ENCODE data around the gene LRRC8E.
"Not testable (repeated sequence)": the region's sequence is repeated elsewhere in the genome, so short reads cannot be mapped to it uniquely, and the experiment has no call there.

LRRC8E gene

GRCh38 chr19:7883796-7884570 is 4.3 kb upstream of the LRRC8E start:
- in situ Hi-C loops (cut with MboI; ENCODE audit: low sequenced_read_pairs) = no loop called here

- in situ Hi-C loops (cut with MboI; ENCODE audit: low sequenced_read_pairs) = no loop called here
Measured at GRCh38 chr19:7885818-7886217, 2.5 kb upstream of the LRRC8E start.

- in situ Hi-C loops (cut with MboI; ENCODE audit: low sequenced_read_pairs) = no loop called here
Measured at GRCh38 chr19:7887408-7888144, 734 bp upstream of the LRRC8E start.

DNA sequence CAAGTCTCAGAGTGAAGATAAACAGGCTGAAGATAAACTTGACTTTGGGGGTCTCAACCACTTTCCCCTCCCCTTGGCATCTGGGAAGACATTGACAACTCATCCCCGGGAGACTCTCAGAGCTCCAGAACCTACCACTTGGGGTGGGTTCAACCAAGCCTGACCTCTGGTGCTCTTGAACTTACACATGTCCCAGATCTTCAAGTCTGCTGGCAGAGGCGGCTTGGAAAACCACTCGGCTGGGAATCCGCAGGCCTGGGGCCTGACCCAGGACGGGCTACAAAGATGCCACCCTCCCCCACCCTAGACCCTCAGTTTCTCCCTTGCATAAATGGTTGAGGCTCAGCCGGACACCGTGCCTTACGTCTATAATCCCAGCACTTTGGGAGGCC is 512 bp downstream of the LRRC8E start:
- in situ Hi-C loops (cut with MboI; ENCODE audit: low sequenced_read_pairs) = no loop called here

DNA sequence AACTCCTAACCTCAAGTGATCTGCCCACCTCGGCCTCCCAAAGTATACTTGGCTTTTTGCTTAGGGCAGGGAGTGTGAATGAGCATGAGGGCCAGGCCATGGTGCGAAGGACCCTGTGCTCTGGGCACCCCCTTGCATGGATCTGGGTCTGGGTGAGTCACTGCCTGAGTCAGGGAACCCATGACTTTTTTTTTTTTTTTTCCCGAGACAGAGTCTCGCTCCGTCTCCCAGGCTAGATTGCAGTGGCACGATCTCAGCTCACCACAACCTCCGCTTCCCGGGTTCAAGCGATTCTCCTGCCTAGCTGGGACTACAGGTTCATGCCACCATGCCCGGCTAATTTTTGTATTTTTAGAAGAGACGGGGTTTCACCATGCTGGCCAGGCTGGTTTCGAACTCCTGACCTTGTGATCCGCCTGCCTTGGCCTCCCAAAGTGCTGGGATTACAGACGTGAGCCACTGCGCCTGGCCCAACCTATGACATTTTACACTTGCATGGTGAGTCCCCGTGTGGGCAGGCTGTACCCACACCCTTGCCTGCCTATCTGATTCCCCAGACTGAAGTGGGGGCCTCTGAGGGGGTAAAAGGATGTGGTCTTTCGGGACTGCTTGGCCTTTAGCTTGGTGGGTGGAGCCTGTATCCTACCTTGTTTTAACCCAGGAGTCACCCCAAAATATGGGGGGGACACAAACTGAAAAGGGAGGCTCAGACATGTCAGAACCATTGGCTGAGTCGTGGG is 5.2 kb downstream of the LRRC8E start:
- in situ Hi-C loops (cut with MboI; ENCODE audit: low sequenced_read_pairs) = not testable (repeated sequence)

- in situ Hi-C loops (cut with MboI; ENCODE audit: low sequenced_read_pairs) = no loop called here
Measured at GRCh38 chr19:7894612-7895309, 6.5 kb downstream of the LRRC8E start.

- in situ Hi-C loops (cut with MboI; ENCODE audit: low sequenced_read_pairs) = no loop called here
Measured at GRCh38 chr19:7895565-7895964, 7.3 kb downstream of the LRRC8E start.

- in situ Hi-C loops (cut with MboI; ENCODE audit: low sequenced_read_pairs) = no loop called here
Measured at GRCh38 chr19:7897292-7897691, 9.0 kb downstream of the LRRC8E start.

- in situ Hi-C loops (cut with MboI; ENCODE audit: low sequenced_read_pairs) = no loop called here
Measured at GRCh38 chr19:7898967-7899366, 10.7 kb downstream of the LRRC8E start.

DNA sequence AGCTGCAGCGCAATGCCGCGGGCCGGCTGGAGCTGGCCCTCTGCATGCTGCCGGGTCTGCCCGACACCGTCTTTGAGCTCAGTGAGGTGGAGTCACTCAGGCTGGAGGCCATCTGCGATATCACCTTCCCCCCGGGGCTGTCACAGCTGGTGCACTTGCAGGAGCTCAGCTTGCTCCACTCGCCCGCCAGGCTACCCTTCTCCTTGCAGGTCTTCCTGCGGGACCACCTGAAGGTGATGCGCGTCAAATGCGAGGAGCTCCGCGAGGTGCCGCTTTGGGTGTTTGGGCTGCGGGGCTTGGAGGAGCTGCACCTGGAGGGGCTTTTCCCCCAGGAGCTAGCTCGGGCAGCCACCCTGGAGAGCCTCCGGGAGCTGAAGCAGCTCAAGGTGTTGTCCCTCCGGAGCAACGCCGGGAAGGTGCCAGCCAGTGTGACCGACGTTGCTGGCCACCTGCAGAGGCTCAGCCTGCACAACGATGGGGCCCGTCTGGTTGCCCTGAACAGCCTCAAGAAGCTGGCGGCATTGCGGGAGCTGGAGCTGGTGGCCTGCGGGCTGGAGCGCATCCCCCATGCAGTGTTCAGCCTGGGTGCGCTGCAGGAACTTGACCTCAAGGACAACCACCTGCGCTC is 11.6 kb downstream of the LRRC8E start:
- in situ Hi-C loops (cut with MboI; ENCODE audit: low sequenced_read_pairs) = no loop called here

DNA sequence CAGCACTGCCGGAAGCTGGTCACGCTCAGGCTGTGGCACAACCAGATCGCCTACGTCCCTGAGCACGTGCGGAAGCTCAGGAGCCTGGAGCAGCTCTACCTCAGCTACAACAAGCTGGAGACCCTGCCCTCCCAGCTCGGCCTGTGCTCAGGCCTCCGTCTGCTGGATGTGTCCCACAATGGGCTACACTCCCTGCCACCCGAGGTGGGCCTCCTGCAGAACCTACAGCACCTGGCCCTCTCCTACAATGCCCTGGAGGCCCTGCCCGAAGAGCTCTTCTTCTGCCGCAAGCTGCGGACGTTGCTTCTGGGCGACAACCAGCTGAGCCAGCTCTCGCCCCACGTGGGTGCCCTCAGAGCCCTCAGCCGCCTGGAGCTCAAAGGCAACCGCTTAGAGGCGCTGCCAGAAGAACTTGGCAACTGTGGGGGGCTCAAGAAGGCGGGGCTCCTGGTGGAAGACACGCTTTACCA is 12.1 kb downstream of the LRRC8E start:
- in situ Hi-C loops (cut with MboI; ENCODE audit: low sequenced_read_pairs) = no loop called here

DNA sequence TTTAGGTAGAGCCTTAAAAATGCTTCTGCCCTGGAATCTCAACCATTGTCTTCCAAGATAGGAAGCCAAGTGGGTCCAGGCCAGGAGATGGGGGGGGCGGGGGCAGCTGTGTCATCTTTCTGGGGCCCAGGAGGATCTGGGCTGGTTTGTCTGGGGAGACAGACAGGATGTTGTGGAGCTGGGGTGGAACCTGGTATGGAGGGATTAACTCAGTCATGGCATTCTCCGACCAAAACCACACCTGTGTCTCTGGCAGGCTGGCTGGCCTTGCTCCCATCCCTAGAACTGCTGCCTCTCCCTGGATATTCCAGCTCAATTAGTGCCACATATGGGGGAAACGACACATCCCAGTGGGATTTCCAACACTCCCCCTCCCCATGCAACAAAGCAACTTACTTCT is 12.6 kb downstream of the LRRC8E start:
- in situ Hi-C loops (cut with MboI; ENCODE audit: low sequenced_read_pairs) = no loop called here

GRCh38 chr19:7901337-7901736 is 13.0 kb downstream of the LRRC8E start:
- in situ Hi-C loops (cut with MboI; ENCODE audit: low sequenced_read_pairs) = no loop called here

GRCh38 chr19:7902796-7903243 is 14.5 kb downstream of the LRRC8E start:
- in situ Hi-C loops (cut with MboI; ENCODE audit: low sequenced_read_pairs) = no loop called here

DNA sequence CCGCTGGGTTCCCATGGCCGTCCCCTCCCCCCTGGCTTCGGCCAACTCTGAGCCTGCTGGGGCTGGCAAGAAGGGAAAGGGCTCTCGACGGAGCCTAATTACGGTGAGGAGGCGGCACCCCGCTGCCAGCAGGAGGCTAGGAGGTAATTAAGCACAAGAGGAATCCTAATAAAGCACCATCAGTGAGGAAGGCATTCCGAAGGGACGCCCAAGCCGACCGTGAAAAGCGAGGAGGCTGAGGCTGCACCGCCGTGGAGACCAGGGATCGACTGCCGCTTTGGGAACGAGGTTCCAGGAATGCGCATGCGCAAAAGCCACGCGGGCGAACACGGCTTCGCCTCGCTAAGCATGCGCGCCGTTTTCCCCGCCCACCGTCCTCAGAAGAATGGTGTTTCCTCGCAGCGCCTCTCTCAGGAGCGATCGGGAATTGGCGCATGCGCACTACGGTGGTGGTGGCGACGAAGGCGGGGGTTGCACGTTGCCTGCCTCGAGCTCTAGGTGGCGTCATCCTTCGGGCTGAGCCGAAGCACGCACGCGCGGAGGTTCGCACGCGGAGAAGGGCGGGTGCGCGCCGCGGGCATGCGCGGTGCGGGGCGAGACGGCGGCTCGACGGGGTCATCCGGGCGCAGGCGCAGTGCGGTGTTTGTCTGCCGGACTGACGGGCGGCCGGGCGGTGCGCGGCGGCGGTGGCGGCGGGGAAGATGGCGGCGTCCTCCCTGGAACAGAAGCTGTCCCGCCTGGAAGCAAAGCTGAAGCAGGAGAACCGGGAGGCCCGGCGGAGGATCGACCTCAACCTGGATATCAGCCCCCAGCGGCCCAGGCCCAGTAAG is 15.1 kb downstream of the LRRC8E start, which contains the start of gene MAP2K7:
Gene MAP2K7 (plus strand): TSS at position 634 of the 830 bp plus-strand sequence. CDS start 68 bp downstream, at position 702.
- in situ Hi-C loops (cut with MboI; ENCODE audit: low sequenced_read_pairs) = no loop called here

GRCh38 chr19:7904074-7905020 is 16.0 kb downstream of the LRRC8E start:
- in situ Hi-C loops (cut with MboI; ENCODE audit: low sequenced_read_pairs) = no loop called here

- in situ Hi-C loops (cut with MboI; ENCODE audit: low sequenced_read_pairs) = no loop called here
Measured at GRCh38 chr19:7905268-7905667, 17.0 kb downstream of the LRRC8E start.

- in situ Hi-C loops (cut with MboI; ENCODE audit: low sequenced_read_pairs) = no loop called here
Measured at GRCh38 chr19:7905859-7906258, 17.5 kb downstream of the LRRC8E start.

Measured in HL-60/S4 (cell line).